Cardiac septum (tissue), 1 donor: ENCODE measurements around the gene NPM1. TPM values are rescaled to one million over a fixed set of nuclear protein-coding genes. Genes with fewer than 3 reads are reported as not detected.
"Not testable (repeated sequence)": the region's sequence is repeated elsewhere in the genome, so short reads cannot be mapped to it uniquely, and the experiment has no call there.

Experiments used
- DNase-seq: peaks from one replicate; pipeline ENCODE4 v3.0.0-alpha.2; 2020; ENCODE audit warnings: low spot score
- intact Hi-C: fragments of 100-400 bp; cut with DNase I; formaldehyde crosslinking; loops from one replicate; pipeline ENCODE4 v1.14.0; 2022
- long read RNA-seq: library from polyadenylated mRNA; unstranded; transcript quantifications from one replicate; pipeline ENCODE4 v2.0.0, GENCODE V29; 2021
- total RNA-seq: library from RNA; stranded (reverse); fragmentation: NEBNext Ultra II Directional; extraction: Animal tissue kit (Norgen Biotek cat#: 25700); gene quantifications from one replicate; pipeline ENCODE4 v1.2.1, GENCODE V29; 2021
- donor health status: DM: no; HTN: no; CAD: no.

NPM1 gene, protein sequence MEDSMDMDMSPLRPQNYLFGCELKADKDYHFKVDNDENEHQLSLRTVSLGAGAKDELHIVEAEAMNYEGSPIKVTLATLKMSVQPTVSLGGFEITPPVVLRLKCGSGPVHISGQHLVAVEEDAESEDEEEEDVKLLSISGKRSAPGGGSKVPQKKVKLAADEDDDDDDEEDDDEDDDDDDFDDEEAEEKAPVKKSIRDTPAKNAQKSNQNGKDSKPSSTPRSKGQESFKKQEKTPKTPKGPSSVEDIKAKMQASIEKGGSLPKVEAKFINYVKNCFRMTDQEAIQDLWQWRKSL
- total RNA-seq: 412 TPM
- long read RNA-seq, transcript NPM1-203 (10 exons, 1,598 nt): minor isoform, 16 of 300 reads
- long read RNA-seq, transcript NPM1-201 (11 exons, 1,758 nt): major isoform, 268 of 300 reads
- long read RNA-seq, partial matches to known transcripts: 7 of 300 reads
- long read RNA-seq, other reads (novel, unspliced or antisense): 8 of 300 reads

DNA sequence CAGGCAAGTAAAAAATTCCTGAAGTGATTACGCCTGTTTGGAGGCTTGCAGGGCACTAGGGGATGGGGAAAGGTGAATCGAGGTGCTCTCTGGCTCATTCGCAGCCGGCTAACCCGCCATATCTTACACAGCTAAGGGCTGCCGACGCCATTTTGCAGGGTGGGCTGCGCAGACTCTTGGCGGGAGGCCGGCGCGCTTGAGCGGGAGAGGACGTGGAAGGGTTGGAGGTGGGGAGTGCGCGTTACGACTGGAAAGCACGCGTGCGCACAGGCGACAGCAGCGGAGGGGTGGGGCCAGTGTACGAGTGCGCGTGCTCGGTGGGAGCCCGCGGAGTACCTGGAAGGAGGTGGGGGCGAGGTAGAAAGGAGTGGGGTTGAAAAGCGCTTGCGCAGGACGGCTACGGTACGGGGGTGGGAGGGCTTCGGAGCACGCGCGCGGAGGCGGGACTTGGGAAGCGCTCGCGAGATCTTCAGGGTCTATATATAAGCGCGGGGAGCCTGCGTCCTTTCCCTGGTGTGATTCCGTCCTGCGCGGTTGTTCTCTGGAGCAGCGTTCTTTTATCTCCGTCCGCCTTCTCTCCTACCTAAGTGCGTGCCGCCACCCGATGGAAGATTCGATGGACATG lies at the start of gene NPM1:
Gene NPM1, plus strand, starts transcription at position 505 of the 625 bp plus-strand sequence. Its CDS starts 100 bp downstream, at position 605.
- intact Hi-C loops: loop anchor here (5.0 kb wide), 1 partner anchor 620 kb away; the partner anchor contains the start of gene FBXW11
- DNase-seq: peak; percentile 97

DNA sequence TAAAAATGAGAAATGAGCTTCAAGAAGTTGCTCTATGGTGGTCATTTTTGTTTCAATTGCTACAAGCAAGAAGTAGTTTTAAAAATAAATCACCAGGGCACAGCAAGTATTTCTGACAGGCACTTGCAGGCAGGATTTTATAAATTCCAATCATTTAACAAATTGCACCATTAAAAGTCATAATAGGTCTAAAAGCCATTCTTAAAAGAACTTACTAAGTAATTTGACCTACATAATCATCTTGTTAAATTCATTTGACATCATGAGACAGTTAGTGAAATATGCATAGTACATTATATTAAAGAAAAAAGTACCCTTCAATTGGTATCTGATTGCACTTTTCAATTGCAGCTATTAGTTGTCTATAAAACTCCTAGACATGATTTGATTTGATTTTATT lies 47.6 kb upstream of the NPM1 start:
- no peak for DNase-seq
- intact Hi-C loops: loop anchor here (10.0 kb wide), 1 partner anchor 525 kb away; no protein-coding TSS in a partner anchor

DNA sequence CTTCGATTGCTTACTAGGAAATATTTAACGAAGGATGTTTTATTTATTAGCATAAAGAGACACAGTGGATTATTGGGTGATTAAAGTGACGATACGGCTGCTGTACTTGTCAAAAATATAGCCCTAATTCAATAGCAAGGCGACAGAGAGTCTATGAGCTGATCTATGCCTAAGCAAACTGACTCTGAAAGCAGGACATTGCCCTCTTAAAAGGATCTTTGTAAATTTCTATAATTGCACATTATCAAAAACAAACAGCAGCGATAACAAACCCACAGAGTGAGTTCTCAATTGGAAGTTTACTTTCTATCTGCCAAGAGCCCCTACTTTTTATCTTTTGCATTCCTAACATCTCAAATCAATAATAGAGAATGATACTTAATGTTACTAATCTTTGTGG lies 47.2 kb upstream of the NPM1 start:
- DNase-seq: no peak
- intact Hi-C loops: loop anchor here (10.0 kb wide), 1 partner anchor 526 kb away; no protein-coding TSS in a partner anchor

DNA sequence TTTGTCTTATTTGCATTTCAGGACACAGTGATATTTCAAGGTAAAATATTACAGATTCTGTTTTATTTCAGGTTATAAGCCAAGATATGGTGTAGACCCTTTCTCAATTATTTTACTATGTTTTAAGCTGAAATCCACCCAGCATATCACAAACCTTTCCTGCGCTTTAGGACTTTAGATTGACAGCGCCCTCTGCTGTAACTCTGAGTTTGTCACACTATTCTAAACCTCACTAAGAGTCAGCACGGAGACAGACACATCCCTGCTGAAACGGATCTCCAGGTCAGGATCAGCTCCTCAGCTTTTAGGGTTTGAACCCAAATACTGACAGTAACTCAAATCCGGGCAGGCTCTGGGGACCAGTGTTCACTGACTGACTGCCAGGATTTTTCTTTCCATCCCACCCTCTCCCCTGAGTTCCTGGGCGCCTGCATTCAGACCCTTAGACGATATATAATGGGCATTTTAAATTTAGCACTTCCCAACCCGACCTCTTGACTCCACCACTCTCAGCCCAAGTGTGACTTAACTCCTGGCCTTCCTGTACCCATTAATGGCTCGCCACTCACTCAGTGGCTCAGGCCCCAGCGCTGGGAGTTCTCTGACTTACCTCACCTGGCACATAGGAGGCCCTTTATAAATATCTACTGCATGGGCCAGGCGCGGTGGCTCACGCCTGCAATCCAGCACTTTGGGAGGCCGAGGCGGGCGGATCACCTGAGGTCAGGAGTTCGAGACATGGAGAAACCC lies 45.1 kb upstream of the NPM1 start:
- intact Hi-C loops: loop anchor here (10.0 kb wide), 1 partner anchor 528 kb away; no protein-coding TSS in a partner anchor
- DNase-seq: no peak

GRCh38 chr5:171344936-171345608 lies 42.6 kb upstream of the NPM1 start:
- intact Hi-C loops: loop anchor here (10.0 kb wide), 1 partner anchor 530 kb away; no protein-coding TSS in a partner anchor
- DNase-seq: no peak

DNA sequence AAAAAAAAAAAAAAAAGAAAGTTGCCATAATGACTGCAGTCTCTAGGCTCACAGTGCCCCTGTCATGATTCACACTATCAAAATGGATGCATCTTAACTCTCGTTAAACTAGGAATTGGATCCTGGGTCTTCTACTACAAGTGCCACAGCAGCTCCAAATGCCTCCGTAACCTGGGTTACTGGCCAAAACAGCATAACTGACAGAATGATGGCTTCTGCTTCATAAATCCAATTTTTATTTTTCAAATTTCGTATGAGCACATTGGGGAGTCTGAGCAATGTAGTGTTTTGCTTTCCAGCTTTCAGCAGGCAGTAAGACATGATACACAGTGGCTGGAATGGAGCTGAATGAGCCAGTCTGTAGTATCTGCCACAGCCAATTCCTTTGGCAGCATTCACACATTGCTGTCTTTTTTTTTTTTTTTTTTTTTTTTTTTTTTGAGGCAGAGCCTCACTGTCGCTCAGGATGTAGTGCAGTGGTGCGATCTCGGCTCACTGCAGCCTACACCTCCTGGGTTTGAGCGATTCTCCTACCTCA lies 36.0 kb upstream of the NPM1 start:
- no peak for DNase-seq

GRCh38 chr5:171355302-171355724 lies 32.3 kb upstream of the NPM1 start:
- intact Hi-C loops: no loop called here
- no peak for DNase-seq

More for the DNA sequence above, 36.0 kb upstream of the NPM1 start:
- intact Hi-C loops: no loop called here

GRCh38 chr5:171357843-171358242 lies 29.8 kb upstream of the NPM1 start:
- intact Hi-C loops: no loop called here
- no peak for DNase-seq

DNA sequence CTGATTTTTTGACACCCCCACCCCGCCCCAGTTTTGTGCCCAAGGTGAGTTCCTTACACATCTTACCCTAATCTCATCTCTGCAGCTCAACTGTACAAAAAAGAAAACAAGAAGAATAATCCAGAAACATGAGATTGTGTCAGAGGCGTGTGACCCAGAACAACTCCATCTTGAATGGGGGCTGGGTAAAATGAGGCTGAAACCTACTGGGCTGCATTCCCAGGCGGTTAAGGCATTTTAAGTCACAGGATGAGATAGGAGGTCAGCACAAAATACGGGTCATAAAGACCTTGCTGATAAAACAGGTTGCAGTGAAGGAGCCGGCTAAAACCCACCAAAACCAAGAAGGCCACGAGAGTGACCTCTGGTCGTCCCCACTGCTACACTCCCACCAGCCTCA lies 26.5 kb upstream of the NPM1 start:
- intact Hi-C loops: not testable (repeated sequence)

DNA sequence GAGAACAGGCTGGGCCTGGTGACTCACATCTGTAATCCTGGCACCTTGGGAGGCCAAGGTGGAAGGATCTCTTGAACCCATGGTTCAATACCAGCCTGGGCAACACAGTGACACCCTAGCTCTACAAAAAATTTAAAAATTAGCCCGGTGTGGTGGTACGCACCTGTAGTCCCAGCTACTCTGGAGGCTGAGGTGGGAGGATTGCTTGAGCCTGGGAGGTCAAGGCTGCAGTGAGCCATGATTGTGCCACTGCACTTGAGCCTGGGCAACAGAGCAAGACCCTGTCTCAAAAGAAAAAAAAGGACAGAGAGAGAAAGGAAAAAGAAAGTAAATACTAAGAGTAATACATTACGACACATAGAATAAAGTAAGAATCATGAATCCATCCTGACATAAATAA lies 24.4 kb upstream of the NPM1 start:
- intact Hi-C loops: not testable (repeated sequence)

More for the DNA sequence above, 26.5 kb upstream of the NPM1 start:
- DNase-seq: not testable (repeated sequence)

GRCh38 chr5:171363846-171364245 lies 23.8 kb upstream of the NPM1 start:
- intact Hi-C loops: no loop called here
- no peak for DNase-seq

More for the DNA sequence above, 24.4 kb upstream of the NPM1 start:
- DNase-seq: not testable (repeated sequence)

- intact Hi-C loops: no loop called here
- DNase-seq: no peak
Observed at GRCh38 chr5:171365351-171365750, 22.3 kb upstream of the NPM1 start.

GRCh38 chr5:171366645-171367044 lies 21.0 kb upstream of the NPM1 start:
- intact Hi-C loops: no loop called here
- DNase-seq: no peak

GRCh38 chr5:171367424-171368370 lies 20.0 kb upstream of the NPM1 start:
- intact Hi-C loops: no loop called here
- DNase-seq: no peak

GRCh38 chr5:171369056-171369455 lies 18.6 kb upstream of the NPM1 start:
- intact Hi-C loops: no loop called here
- DNase-seq: no peak

DNA sequence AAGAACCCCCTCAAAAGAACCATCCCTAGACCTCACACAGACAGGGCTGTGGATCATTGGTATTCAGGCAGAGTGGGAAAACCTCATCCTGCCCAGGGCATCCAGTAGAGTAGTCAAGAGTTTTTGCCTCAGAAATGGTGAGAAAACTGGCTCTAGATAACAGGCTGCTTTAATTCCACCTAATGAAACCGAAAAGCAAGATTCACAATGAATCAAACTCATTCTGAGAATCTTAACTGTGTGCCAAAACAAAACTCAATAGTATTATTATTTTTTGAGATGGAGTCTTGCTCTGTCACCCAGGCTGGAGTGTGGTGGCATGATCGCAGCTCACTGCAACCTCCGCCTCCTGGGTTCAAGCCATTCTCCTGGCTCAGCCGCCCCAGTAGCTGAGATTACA lies 17.8 kb upstream of the NPM1 start:
- intact Hi-C loops: no loop called here
- no peak for DNase-seq

GRCh38 chr5:171370881-171371280 lies 16.8 kb upstream of the NPM1 start:
- intact Hi-C loops, DNase-seq: not testable (repeated sequence)

- no peak for DNase-seq
- intact Hi-C loops: no loop called here
Observed at GRCh38 chr5:171371326-171371725, 16.3 kb upstream of the NPM1 start.
